Measurements from ENCODE around the gene ZNF174.

DNA sequence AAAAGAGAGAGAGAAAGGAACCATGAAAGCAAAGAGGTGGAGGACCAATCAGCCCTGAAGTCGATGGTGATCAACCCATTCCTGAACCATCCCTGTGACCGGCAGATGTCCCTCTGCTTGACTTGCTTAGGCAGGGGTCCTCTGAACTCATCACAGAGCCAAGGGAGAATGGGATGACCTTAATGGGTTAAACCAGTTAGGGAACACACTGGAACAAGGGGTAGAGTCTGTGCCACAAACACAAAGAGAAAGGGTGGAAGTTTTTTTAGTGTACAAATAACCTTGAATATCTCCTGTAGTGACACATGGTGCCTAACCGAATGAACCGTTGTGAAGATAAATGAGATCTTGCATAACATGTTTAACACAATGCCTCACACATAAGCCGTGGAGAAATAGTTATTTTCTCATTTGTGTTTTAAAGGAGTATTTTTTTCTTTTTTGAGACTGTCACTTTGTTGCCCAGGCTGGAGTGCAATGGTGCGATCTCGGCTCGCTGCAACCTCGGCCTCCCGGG lies 53.7 kb downstream of the ZNF174 start:
- TF ChIP-seq, protein P1, sequence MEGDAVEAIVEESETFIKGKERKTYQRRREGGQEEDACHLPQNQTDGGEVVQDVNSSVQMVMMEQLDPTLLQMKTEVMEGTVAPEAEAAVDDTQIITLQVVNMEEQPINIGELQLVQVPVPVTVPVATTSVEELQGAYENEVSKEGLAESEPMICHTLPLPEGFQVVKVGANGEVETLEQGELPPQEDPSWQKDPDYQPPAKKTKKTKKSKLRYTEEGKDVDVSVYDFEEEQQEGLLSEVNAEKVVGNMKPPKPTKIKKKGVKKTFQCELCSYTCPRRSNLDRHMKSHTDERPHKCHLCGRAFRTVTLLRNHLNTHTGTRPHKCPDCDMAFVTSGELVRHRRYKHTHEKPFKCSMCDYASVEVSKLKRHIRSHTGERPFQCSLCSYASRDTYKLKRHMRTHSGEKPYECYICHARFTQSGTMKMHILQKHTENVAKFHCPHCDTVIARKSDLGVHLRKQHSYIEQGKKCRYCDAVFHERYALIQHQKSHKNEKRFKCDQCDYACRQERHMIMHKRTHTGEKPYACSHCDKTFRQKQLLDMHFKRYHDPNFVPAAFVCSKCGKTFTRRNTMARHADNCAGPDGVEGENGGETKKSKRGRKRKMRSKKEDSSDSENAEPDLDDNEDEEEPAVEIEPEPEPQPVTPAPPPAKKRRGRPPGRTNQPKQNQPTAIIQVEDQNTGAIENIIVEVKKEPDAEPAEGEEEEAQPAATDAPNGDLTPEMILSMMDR (IDR thresholded peaks at IDR 0.05) = no peak
- TF ChIP-seq POLR2AphosphoS5 (IDR thresholded peaks at IDR 0.05) = no peak
